GM21528 (cell line): ENCODE data around the gene ZMYND11.

Experiments used
- ATAC-seq: cut with Tn5 transposase; IDR thresholded peaks from one replicate; pipeline ENCODE4 v1.9.1; 2021; ENCODE audit warnings: mild to moderate bottlenecking, moderate library complexity; ENCODE audit not compliant: unreplicated experiment, low FRiP score

Gene ZMYND11

DNA sequence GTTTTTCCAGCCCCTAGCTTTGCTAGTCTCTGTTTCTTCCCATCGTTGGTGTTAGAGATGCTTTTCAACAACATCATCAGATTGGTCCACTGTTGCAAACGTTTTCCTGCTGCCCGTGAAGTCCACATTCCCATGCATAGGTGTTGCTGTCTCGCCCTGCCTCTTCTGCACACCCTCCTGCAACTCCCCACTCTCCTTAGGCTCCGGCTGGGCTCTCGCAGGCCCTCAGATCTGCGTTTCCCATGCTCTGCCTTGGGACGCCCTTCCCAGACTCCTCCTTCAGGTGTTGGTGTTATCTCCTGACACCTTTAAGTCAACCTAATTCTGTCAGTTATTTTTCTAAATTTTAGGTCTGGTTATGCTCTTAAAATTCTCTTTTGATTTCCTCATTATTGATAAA lies 55.0 kb downstream of the ZMYND11 start:
- ATAC-seq = no peak

GRCh38 chr10:191703-192518 lies 56.7 kb downstream of the ZMYND11 start:
- no peak for ATAC-seq

DNA sequence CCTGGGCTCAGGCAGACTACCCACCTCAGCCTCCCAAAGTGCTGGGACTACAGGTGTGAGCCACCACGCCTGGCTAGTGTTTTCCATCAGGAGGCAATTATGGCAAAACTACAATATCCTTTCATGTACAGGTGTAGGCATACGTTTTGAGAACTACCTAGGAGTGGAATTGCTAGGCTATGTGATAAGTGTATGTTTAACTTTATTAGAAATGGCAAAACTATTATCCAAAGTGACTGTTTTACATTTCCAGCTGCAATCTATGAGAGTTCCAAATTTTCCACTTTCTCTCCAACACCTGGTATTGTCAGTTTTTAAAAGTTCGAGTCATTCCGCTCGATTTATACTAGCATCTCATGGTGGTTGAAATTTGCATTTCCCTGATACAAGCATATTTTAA lies 59.0 kb downstream of the ZMYND11 start:
- no peak for ATAC-seq

- ATAC-seq = no peak
Measured at GRCh38 chr10:200405-200804, 65.2 kb downstream of the ZMYND11 start.

DNA sequence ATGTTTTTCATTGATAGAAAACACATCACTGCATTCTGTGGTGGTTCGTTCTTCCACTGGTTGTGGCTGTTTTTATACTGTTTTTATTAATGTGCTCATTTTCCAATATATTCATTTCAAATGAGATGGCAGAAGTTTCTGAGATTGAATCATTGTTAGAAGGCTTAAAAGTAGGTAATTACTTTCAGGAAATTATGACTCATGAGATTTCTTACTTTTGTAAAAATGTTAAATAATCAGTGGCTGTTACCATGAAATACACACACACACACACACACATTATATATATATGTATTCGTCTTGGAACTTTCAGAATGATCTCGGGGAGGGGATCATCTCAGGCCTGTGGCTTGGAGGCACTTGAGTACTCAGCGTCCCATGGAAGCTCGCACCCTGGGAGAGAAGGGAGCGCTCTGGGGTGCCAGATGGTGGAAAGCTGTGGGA lies 66.1 kb downstream of the ZMYND11 start:
- no peak for ATAC-seq

- no peak for ATAC-seq
Measured at GRCh38 chr10:208616-209015, 73.4 kb downstream of the ZMYND11 start.

DNA sequence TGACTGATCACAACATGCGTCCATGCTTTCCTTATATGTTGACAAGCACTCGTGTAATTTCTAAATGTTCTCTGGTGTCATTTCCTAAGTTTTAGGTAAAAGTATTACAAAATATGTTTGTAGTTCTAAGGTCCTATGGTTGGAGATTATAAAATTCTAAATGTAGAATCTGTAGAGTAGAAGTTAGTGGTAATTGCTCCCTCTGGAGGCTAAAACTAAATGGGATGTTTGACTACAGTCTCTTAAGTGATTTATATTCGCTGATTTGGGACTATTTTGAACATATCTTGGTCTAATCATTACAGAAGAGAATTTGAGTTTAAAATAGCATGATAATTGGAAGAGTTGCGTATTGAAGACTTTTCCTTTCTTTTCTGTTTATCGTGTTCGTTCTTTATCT lies 74.1 kb downstream of the ZMYND11 start:
- ATAC-seq = no peak

- no peak for ATAC-seq
Measured at GRCh38 chr10:210297-210696, 75.0 kb downstream of the ZMYND11 start.

DNA sequence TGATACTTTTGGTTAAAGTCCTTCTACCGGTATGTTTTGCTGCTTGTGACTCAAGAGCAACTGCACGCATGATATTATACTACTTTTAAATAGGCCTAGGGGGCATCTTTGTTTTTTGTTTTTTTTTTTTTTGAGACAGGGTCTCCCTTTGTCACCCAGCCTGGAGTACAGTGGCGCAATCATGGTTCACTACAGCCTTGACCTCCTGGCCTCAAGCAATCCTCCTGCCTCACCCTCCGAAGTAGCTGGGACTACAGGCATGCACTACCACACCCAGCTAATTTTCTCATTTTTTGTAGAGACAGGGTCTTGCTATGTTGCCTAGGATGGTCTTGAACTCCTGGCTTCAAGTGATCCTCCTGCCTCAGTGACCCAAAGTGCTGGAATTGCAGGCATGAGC lies 80.2 kb downstream of the ZMYND11 start:
- no peak for ATAC-seq

DNA sequence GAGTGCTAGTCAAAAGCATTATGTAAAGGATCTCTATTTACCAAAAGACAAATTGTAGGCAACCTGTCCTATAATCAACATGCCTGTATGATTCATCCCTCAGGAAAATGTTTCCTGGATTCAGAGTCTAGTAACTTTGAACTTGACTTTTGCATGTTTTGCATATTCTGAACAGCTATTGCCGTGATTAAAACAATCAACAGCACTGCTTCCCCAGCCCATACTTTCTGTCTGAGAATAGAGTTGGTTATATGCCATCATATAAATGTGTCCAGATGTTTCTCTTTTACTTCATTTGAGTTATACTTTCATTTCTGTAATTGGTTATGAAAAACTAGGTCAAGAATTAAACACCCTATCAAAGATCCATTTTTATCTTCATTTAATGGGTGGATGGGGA lies 83.5 kb downstream of the ZMYND11 start:
- no peak for ATAC-seq

- ATAC-seq = no peak
Measured at GRCh38 chr10:219731-220472, 84.6 kb downstream of the ZMYND11 start.

- no peak for ATAC-seq
Measured at GRCh38 chr10:224571-224970, 89.3 kb downstream of the ZMYND11 start.

- ATAC-seq = no peak
Measured at GRCh38 chr10:226018-226417, 90.8 kb downstream of the ZMYND11 start.

DNA sequence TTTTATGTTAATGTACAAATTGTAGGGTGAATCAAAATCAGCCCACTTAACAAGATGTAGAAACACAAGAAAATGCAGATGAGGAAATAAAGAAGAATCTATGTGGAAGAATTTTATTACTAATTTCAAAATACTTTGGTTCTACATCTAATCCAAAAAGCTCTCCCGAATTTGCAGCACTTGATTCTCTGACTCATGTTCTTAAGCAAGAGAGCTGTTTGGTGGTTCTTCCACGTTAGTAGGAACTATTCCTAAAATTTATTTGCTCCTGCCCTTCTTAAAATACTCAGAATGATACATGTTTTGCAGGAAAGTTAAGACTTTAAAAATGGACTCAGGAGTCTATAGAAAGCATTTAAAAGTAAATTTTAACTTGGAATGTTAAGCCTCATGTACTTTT lies 91.8 kb downstream of the ZMYND11 start:
- ATAC-seq = no peak

GRCh38 chr10:228366-228765 lies 93.1 kb downstream of the ZMYND11 start:
- no peak for ATAC-seq

- no peak for ATAC-seq
Measured at GRCh38 chr10:230758-231157, 95.5 kb downstream of the ZMYND11 start.

GRCh38 chr10:232061-232460 lies 96.8 kb downstream of the ZMYND11 start:
- no peak for ATAC-seq

DNA sequence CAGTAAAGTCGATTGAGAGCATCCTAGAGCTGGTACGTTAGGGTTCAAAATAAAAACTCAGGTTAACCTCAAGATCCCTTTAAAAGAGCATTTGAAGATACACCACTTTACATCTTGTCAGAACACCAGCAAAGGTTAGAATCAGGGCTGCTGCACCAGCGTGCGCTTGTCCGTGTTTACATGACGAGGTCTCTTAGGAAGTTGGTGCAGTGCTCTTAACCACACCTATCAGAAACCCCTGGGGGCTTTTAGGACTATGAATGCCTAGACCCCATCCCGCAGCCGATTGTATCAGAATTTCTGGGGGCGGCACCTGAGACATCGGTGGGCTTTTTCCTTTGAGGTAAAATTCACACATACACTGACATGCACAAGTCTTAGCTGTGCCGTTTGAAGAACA lies 97.6 kb downstream of the ZMYND11 start:
- no peak for ATAC-seq

GRCh38 chr10:234708-235406 lies 99.6 kb downstream of the ZMYND11 start:
- no peak for ATAC-seq

GRCh38 chr10:235915-236314 lies 100.7 kb downstream of the ZMYND11 start:
- no peak for ATAC-seq

DNA sequence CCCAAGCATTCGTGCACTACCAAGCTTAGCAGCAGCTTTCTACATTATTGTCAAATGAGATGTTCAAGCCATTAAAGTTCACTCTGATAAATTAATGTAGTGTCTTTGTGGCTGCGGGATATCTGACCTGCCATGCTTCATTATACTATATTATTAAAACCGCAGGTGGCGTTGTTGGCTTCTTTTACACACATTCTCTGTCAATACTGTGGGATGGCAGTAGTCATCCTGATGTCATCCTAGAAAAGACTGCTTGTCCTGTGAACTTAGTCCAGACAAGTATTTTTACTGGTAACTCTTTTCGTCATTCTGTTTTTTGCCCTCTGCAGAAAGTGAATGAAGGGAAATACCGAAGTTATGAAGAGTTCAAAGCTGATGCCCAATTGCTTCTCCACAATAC lies 103.9 kb downstream of the ZMYND11 start:
- no peak for ATAC-seq
